SKM-1 (cell line): ENCODE data around the gene ASIC4.
A peak's percentile ranks its signal among the peaks of the same experiment; 100 is the strongest.

Source experiments
- DNase-seq: peaks from one replicate; lab custom pipeline; 2025; ENCODE audit not compliant: unreplicated experiment; lab: John Stamatoyannopoulos, UW

ASIC4 gene

DNA sequence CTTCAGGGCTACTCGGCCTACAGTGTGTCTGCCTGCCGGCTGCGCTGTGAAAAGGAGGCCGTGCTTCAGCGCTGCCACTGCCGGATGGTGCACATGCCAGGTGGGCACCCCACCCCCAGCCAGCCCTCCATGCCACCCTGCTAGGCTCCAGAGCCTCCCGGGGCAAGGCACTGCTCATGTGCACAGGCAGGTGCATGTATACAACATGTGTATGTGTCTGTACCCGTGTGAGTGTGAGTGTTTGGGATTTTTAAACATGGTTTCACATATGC is 18.0 kb downstream of the ASIC4 start:
- no peak for DNase-seq

GRCh38 chr2:219533930-219534661 is 19.8 kb downstream of the ASIC4 start:
- no peak for DNase-seq

- DNase-seq, result no peak
These were observed 22.1 kb downstream of the ASIC4 start for GRCh38 chr2:219536425-219536824.

DNA sequence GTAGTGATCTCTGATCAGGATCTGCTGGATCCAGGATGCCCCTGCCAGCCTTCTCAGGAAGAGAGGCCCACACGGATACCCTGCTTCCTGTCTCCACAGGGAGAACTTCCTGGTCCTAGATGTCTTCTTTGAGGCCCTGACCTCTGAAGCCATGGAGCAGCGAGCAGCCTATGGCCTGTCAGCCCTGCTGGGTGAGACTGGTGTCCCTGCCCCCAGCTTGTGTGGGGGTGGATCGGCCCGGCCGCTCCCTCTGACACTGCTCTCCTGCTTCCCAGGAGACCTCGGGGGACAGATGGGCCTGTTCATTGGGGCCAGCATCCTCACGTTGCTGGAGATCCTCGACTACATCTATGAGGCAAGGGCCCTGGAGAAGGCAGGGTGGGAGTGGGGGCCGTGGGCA is 22.7 kb downstream of the ASIC4 start:
- no peak for DNase-seq

- no peak for DNase-seq
These were observed 23.6 kb downstream of the ASIC4 start for GRCh38 chr2:219537657-219538488.

DNA sequence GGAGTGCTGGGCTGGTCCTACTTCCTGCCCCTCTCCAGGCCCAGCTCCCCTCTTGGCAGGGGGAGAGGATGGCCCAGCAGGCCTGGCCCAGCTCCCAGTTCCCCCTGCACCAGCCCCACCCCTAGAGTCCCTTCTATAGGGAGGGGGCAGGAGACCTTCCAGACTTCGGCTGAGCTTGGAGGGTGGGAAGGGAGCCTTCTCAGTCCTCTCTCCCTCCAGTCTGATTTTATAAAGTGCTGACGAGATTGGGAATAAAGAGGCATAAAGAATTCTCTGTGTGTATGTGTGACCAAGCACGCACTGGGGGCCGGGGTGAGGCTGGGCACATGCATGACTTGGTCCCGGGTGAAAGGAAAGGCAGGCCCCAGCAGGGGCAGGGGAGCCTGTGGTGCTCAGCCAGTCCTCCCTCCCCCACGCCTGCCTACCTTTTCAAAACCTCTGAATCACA is 24.2 kb downstream of the ASIC4 start:
- DNase-seq, result no peak

- no peak for DNase-seq
These were observed 24.9 kb downstream of the ASIC4 start for GRCh38 chr2:219538956-219539788.

DNA sequence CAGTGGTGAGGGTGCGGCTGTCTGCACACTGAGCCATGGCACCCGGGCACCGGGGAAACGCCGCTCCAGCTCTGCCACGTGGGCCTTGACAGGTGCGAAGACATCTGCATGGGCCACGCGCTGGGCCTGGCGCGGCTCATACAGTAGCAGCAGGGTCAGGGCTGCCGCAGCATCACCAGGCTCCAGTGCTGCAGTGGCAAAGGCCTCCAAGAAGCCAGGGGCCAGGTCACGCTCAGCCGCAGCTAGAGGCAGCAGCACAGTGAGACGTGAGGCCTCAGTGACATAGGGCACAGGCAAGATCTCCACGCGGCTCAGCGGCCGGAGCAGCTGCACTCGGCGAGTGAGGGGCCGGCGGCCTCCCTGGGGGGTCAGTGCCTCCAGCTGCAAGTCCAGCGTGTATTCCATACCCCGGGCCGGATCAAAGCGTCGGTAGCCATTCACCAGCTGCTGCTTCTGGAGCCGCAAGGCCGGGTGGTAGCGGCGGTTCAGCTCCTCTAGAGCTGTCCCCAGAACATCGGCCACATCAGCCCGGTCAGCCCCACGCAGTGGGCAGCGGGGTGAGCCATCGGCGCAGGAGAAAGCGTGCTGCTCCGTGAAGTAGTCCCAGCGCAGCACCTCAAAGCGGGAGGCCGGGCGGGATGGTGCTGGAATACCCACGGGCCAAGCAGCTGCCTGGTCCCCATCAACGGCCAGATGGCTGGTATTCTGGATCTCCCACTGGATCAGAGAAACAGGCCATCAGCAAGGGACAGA is 25.8 kb downstream of the ASIC4 start:
- no peak for DNase-seq

- no peak for DNase-seq
These were observed 26.7 kb downstream of the ASIC4 start for GRCh38 chr2:219540784-219541504.

DNA sequence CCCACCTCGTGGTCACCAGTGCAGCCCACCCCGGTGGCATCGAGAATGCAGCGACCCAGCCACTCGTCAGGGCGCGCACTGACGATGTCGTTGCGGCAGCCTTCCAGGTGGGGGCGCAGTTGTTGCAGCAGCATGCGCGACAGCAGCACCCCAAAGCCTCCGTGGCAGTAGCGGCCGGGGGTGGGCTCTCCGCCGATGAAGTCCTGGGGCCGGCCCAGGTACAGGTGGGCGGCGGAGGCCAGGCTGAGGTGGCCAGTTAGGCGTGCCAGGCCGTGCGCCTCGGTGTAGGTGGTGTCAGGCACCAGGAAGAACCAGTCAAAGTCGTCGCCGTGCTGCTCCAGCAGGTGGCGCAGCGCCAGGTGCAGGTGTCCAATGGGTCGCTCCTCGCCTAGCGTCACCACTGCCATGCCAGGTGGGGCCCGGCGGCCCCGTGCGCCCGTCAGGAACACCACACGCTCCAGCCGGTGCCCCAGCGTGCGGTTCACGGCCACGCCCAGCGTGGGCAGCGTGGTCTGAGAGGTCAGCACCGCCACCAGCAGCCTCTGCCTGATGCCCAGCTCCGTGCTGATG is 27.4 kb downstream of the ASIC4 start:
- peak; percentile 38 for DNase-seq

DNA sequence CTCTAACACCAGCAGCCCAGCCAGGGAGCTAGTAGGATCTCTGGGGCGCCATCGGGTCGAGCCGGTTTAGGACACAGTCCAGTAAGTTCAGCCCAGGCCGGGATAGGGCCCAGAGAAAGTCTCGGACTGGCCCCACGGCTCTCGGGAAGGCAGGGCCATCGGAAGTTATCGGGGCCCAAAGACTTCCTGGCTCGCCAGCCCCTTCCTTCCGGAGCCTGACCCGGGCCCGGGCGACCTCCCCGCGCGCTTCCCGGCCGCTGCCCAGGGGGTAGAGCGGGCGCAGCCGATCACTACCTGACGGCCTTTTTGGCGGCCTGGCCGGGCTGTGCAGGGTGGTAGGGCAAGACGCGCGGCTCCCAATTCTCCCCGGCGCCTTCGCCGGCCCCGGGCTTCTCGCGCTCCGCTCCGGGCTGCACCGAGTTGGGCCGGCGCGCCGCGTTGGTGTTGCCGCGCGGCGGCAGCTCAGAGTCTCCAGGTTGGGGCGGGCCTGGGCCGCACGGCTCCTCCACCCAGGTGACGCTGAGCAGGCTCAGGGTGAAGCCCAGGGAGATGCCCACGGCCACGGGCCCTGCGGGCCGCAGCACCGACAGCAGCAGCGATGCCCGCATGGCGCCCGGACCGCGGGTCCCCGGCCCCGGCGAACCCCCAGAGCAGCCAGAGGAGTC is 28.8 kb downstream of the ASIC4 start:
- DNase-seq, result no peak

- peak; percentile 82 for DNase-seq
These were observed 29.5 kb downstream of the ASIC4 start, which contains the start of the genes CHPF and TMEM198 for GRCh38 chr2:219543596-219544358. Gene CHPF, minus strand, starts transcription at chr2:219543809. Its CDS starts 271 bp downstream, at chr2:219543538. Gene TMEM198, plus strand, starts transcription at chr2:219544028. Its CDS starts 700 bp downstream, at chr2:219544728.

GRCh38 chr2:219544567-219544966 is 30.3 kb downstream of the ASIC4 start:
- no peak for DNase-seq

- no peak for DNase-seq
These were observed 31.1 kb downstream of the ASIC4 start for GRCh38 chr2:219545295-219545942.

DNA sequence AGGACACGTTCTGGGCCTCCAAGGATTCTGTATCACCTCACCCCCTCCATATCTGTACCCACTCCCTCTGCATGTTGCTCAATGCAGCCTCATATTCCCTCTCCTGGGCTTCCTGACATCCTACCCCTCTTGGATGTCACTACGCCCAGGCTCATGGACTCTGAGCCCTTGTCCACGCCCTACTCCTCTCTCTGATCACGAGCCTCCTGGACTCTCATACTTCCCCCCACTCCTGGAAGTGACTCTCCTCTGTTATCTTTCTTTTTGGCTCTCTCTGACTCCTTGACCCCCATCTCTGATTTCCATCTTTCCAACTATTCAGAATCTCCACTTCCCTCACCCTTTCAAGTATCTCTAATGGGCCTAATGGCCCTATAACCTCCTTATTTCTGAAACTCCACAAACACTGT is 31.7 kb downstream of the ASIC4 start:
- no peak for DNase-seq

- DNase-seq, result no peak
These were observed 33.3 kb downstream of the ASIC4 start for GRCh38 chr2:219547621-219548020.

GRCh38 chr2:219548990-219549389 is 34.7 kb downstream of the ASIC4 start:
- DNase-seq, result no peak

- no peak for DNase-seq
These were observed 35.3 kb downstream of the ASIC4 start for GRCh38 chr2:219549619-219550018.
